Breast epithelium (tissue), 4 donors: ENCODE measurements around the gene ANKRD29. TPM values are rescaled to one million over a fixed set of nuclear protein-coding genes. Genes with fewer than 3 reads are reported as not detected.

Experiments
- DNase-seq, 2 donors: peaks; one replicate each; pipeline ENCODE4 v3.0.0-alpha.2; 2019; ENCODE audit warnings: low spot score in 2 of 2
- H3K27ac ChIP-seq, 2 donors: fragments of 200-600 bp; sonication (generic) in 1 of 2; one replicate each; pipeline ENCODE4 v1.5.1; 2016 to 2019; ENCODE audit warnings: mild to moderate bottlenecking in 1 of 2
- H3K27me3 ChIP-seq, 2 donors: fragments of 200-600 bp; sonication (generic) in 1 of 2; one replicate each; pipeline versions ENCODE4 v1.5.1 to v1.6.0; 2017 to 2019; ENCODE audit warnings: control low read depth in 1 of 2, mild to moderate bottlenecking in 1 of 2
- H3K36me3 ChIP-seq: fragments of 200-600 bp; one replicate; pipeline ENCODE4 v1.5.1; 2019
- H3K4me1 ChIP-seq, 2 donors: fragments of 200-600 bp; sonication (generic); one replicate each; pipeline ENCODE4 v1.5.1; 2016 to 2019; ENCODE audit warnings: control low read depth in 1 of 2
- H3K4me3 ChIP-seq, 3 donors: fragments of 200-600 bp; sonication (generic); 1 replicate in 2 of 3; 2 replicates in 1 of 3; pipeline ENCODE4 v1.5.1; 2016 to 2019; ENCODE audit warnings: mild to moderate bottlenecking in 3 of 3, moderate library complexity in 2 of 3
- H3K9me3 ChIP-seq, 2 donors: fragments of 200-600 bp; sonication (generic) in 1 of 2; one replicate each; pipeline ENCODE4 v1.5.1; 2016 to 2019; ENCODE audit warnings: control low read depth in 1 of 2
- CTCF ChIP-seq, 3 donors: fragments of 450-650 bp; IDR thresholded peaks; one replicate each; pipeline ENCODE4 v1.5.1; 2016 to 2017; ENCODE audit warnings: antibody characterized with exemption in 3 of 3, mild to moderate bottlenecking in 3 of 3, moderate library complexity in 3 of 3
- POLR2A ChIP-seq: fragments of 450-650 bp; IDR thresholded peaks from one replicate; pipeline ENCODE4 v1.6.1; 2016; ENCODE audit warnings: antibody characterized with exemption, mild to moderate bottlenecking, moderate library complexity
- POLR2AphosphoS5 ChIP-seq, 3 donors: sonication (generic); formaldehyde crosslinking; IDR thresholded peaks; one replicate each; pipeline ENCODE4 v1.6.1; 2017; ENCODE audit warnings: antibody characterized with exemption in 3 of 3
- intact Hi-C: fragments of 100-400 bp; cut with DNase I; formaldehyde crosslinking; loops from one replicate; pipeline ENCODE4 v1.15.1; 2023; ENCODE audit warnings: low total_unique reads
- total RNA-seq, 3 donors: library from RNA; depleted of rRNA; stranded (reverse); fragments of >200 nt; gene quantifications; one replicate each; pipeline ENCODE4 v1.1.0, GENCODE V29; 2016

The ANKRD29 gene
- total RNA-seq, 3 donors from 2014 or later = 8.8 to 13.8 (median 9.9) TPM

- TF ChIP-seq POLR2AphosphoS5 (IDR thresholded peaks at IDR 0.05) = no peak
- no peak for TF ChIP-seq POLR2A
- TF ChIP-seq CTCF (IDR thresholded peaks at IDR 0.05) = no peak
- peak overlapping the region; percentile 23 to 66 for H3K27ac ChIP-seq
- no peaks in the 10 kb centered on the region for H3K36me3 ChIP-seq
- H3K9me3 ChIP-seq = no peaks in the 10 kb centered on the region
- DNase-seq = no peak
- H3K4me3 ChIP-seq = no peak overlapping the region
- H3K4me1 ChIP-seq = no peaks in the 10 kb centered on the region
- no peaks in the 10 kb centered on the region for H3K27me3 ChIP-seq
- intact Hi-C loops = no loop called here
Measured at GRCh38 chr18:23626451-23627279, 36.0 kb downstream of the ANKRD29 start.

GRCh38 chr18:23623040-23623439 is 39.7 kb downstream of the ANKRD29 start:
- TF ChIP-seq POLR2A (no peak), POLR2AphosphoS5 (IDR thresholded peaks at IDR 0.05) (no peak), CTCF (IDR thresholded peaks at IDR 0.05) (no peak)
- no peaks in the 10 kb centered on the region for H3K27me3 ChIP-seq
- DNase-seq = no peak
- no peak overlapping the region for H3K27ac ChIP-seq
- H3K4me3 ChIP-seq = no peak overlapping the region
- no peaks in the 10 kb centered on the region for H3K4me1 ChIP-seq
- no peaks in the 10 kb centered on the region for H3K9me3 ChIP-seq
- intact Hi-C loops = no loop called here
- H3K36me3 ChIP-seq = no peaks in the 10 kb centered on the region

- TF ChIP-seq POLR2AphosphoS5 (IDR thresholded peaks at IDR 0.05) (no peak), CTCF (IDR thresholded peaks at IDR 0.05) (no peak), POLR2A (no peak)
- peak overlapping the region; percentile 73 to 83 for H3K27ac ChIP-seq
- intact Hi-C loops = no loop called here
Measured at GRCh38 chr18:23619388-23619881, 43.3 kb downstream of the ANKRD29 start.

GRCh38 chr18:23618862-23619387 is 43.8 kb downstream of the ANKRD29 start:
- peak overlapping the region; percentile 73 to 83 for H3K27ac ChIP-seq
- peak in 1 of 2 donors; percentile 28 for DNase-seq

More at GRCh38 chr18:23619388-23619881, 43.3 kb downstream of the ANKRD29 start:
- H3K36me3 ChIP-seq = no peaks in the 10 kb centered on the region
- H3K4me3 ChIP-seq = peak overlapping the region; percentile 44 to 69 (median 52)
- H3K27me3 ChIP-seq = no peaks in the 10 kb centered on the region
- no peaks in the 10 kb centered on the region for H3K4me1 ChIP-seq
- H3K9me3 ChIP-seq = no peaks in the 10 kb centered on the region
- DNase-seq = no peak

More at GRCh38 chr18:23618862-23619387, 43.8 kb downstream of the ANKRD29 start:
- Histone ChIP-seq H3K4me3 (peak overlapping the region; percentile 44 to 69 (median 52)), H3K27me3 (no peaks in the 10 kb centered on the region), H3K36me3 (no peaks in the 10 kb centered on the region), H3K4me1 (no peaks in the 10 kb centered on the region), H3K9me3 (no peaks in the 10 kb centered on the region)
- TF ChIP-seq POLR2AphosphoS5 (IDR thresholded peaks at IDR 0.05) (no peak), CTCF (IDR thresholded peaks at IDR 0.05) (no peak), POLR2A (no peak)
- intact Hi-C loops = no loop called here
